Measurements from ENCODE around the gene EFNA5.

EFNA5 gene

DNA sequence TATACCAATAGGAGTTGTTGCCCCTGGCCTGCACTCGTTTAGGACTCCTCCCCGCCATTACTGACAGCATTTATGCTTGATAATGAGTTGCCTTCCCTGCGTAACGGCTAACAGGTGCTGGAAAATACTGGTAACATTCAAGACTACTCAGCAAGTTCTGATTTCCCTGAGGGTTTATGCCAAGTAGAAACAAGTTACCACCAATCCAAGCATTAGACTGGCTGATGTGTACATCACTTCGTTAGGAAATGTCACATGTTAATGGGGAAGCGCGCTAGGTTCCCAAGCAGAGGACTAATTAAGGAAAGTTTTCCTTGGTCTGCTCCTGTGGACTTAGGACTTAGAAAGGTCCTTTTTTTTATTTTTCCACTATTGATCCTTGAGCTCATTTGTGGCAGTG lies 302.1 kb downstream of the EFNA5 start:
- Histone ChIP-seq H3K9me2 (ENCODE audit: low read depth, low read length) (no peaks in the 10 kb centered on the region), H3K79me2 (ENCODE audit: insufficient read depth, low read length) (no peaks in the 10 kb centered on the region), H3F3A (ENCODE audit: insufficient read depth, low read length) (no peaks in the 10 kb centered on the region), H2AFZ (ENCODE audit: low read length) (no peak overlapping the region), H3K4me1 (ENCODE audit: insufficient read depth, low read length, severe bottlenecking) (peaks cover 64% of the 10 kb centered on the region), H3K9me3 (ENCODE audit: low read length) (no peaks in the 10 kb centered on the region), H3K9ac (ENCODE audit: low read length) (no peak overlapping the region), H4K20me1 (ENCODE audit: insufficient read depth, low read length) (no peaks in the 10 kb centered on the region), H3K4me3 (ENCODE audit: low read depth, low read length, poor library complexity, severe bottlenecking) (no peak overlapping the region), H3K27ac (ENCODE audit: low read depth, low read length, poor library complexity, severe bottlenecking) (no peak overlapping the region), H3K27me3 (ENCODE audit: insufficient read depth, low read length) (no peaks in the 10 kb centered on the region), H3K36me3 (ENCODE audit: insufficient read depth, low read length) (no peaks in the 10 kb centered on the region), H3K4me2 (ENCODE audit: low read length) (no peak overlapping the region)
- no peak for TF ChIP-seq EZH2 (IDR thresholded peaks at IDR 0.05; ENCODE audit: borderline replicate concordance, low read length)
- TF ChIP-seq, protein P1, sequence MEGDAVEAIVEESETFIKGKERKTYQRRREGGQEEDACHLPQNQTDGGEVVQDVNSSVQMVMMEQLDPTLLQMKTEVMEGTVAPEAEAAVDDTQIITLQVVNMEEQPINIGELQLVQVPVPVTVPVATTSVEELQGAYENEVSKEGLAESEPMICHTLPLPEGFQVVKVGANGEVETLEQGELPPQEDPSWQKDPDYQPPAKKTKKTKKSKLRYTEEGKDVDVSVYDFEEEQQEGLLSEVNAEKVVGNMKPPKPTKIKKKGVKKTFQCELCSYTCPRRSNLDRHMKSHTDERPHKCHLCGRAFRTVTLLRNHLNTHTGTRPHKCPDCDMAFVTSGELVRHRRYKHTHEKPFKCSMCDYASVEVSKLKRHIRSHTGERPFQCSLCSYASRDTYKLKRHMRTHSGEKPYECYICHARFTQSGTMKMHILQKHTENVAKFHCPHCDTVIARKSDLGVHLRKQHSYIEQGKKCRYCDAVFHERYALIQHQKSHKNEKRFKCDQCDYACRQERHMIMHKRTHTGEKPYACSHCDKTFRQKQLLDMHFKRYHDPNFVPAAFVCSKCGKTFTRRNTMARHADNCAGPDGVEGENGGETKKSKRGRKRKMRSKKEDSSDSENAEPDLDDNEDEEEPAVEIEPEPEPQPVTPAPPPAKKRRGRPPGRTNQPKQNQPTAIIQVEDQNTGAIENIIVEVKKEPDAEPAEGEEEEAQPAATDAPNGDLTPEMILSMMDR (IDR thresholded peaks at IDR 0.05; ENCODE audit: low read length), result no peak

DNA sequence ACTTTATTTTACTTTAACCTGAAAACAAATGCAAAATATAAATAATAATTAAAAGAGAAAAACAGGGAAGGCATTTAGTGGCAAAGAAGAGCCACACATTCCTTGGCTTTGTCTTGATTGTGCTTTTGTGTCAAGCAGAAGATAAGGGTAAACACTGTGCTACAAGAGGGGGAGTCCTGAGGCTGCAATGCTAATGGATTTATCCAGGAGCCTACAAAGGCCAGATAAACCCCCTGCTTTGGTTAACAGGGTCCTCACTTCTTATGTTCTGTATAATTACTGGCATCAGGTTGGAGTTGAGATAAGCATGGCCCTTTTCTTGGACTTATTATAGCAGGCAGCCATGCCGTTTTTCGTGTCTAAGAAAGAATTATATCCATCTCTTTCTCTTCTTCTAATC lies 302.8 kb downstream of the EFNA5 start:
- Histone ChIP-seq H3K9me2 (ENCODE audit: low read depth, low read length) (no peaks in the 10 kb centered on the region), H4K20me1 (ENCODE audit: insufficient read depth, low read length) (no peaks in the 10 kb centered on the region), H3K4me1 (ENCODE audit: insufficient read depth, low read length, severe bottlenecking) (peaks cover 60% of the 10 kb centered on the region), H3K4me3 (ENCODE audit: low read depth, low read length, poor library complexity, severe bottlenecking) (no peak overlapping the region), H3K79me2 (ENCODE audit: insufficient read depth, low read length) (no peaks in the 10 kb centered on the region), H3K27me3 (ENCODE audit: insufficient read depth, low read length) (no peaks in the 10 kb centered on the region), H2AFZ (ENCODE audit: low read length) (no peak overlapping the region), H3K9me3 (ENCODE audit: low read length) (no peaks in the 10 kb centered on the region), H3K9ac (ENCODE audit: low read length) (no peak overlapping the region), H3K36me3 (ENCODE audit: insufficient read depth, low read length) (no peaks in the 10 kb centered on the region), H3K4me2 (ENCODE audit: low read length) (no peak overlapping the region), H3F3A (ENCODE audit: insufficient read depth, low read length) (no peaks in the 10 kb centered on the region), H3K27ac (ENCODE audit: low read depth, low read length, poor library complexity, severe bottlenecking) (no peak overlapping the region)
- no peak for TF ChIP-seq EZH2 (IDR thresholded peaks at IDR 0.05; ENCODE audit: borderline replicate concordance, low read length)
- TF ChIP-seq, protein P1 (IDR thresholded peaks at IDR 0.05; ENCODE audit: low read length), result no peak

DNA sequence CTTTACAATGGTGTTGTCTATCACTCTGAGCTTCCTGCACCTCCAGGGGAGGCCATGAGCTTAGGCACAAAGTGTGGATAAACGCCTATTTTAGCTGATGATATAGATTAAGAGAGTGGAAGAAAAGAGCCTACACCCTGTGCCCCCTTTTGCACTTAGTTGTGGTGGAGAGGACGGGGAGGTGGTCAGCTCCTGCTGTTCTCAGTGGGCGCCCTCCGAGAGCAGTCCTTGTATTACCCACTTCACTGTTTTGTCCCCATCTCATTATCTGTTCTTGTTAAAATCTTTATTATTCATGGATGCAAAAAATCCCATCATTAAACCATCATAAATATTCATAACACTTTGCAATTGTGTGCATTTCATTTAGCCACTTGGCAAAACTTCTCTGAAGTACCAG lies 303.3 kb downstream of the EFNA5 start:
- TF ChIP-seq, protein P1 (IDR thresholded peaks at IDR 0.05; ENCODE audit: low read length), result no peak
- TF ChIP-seq EZH2 (IDR thresholded peaks at IDR 0.05; ENCODE audit: borderline replicate concordance, low read length), result no peak
- H3K4me3 ChIP-seq (ENCODE audit: low read depth, low read length, poor library complexity, severe bottlenecking), result no peak overlapping the region
- no peaks in the 10 kb centered on the region for H3K9me2 ChIP-seq (ENCODE audit: low read depth, low read length)
- no peaks in the 10 kb centered on the region for H3K36me3 ChIP-seq (ENCODE audit: insufficient read depth, low read length)
- H2AFZ ChIP-seq (ENCODE audit: low read length), result no peak overlapping the region
- H3F3A ChIP-seq (ENCODE audit: insufficient read depth, low read length), result no peaks in the 10 kb centered on the region
- H3K27ac ChIP-seq (ENCODE audit: low read depth, low read length, poor library complexity, severe bottlenecking), result no peak overlapping the region
- no peaks in the 10 kb centered on the region for H3K79me2 ChIP-seq (ENCODE audit: insufficient read depth, low read length)
- H4K20me1 ChIP-seq (ENCODE audit: insufficient read depth, low read length), result no peaks in the 10 kb centered on the region
- H3K9me3 ChIP-seq (ENCODE audit: low read length), result no peaks in the 10 kb centered on the region
- no peak overlapping the region for H3K4me2 ChIP-seq (ENCODE audit: low read length)
- peaks cover 55% of the 10 kb centered on the region for H3K4me1 ChIP-seq (ENCODE audit: insufficient read depth, low read length, severe bottlenecking)
- H3K9ac ChIP-seq (ENCODE audit: low read length), result no peak overlapping the region
- H3K27me3 ChIP-seq (ENCODE audit: insufficient read depth, low read length), result no peaks in the 10 kb centered on the region

Data from OCI-LY1 (cell line).